H1 (cell line): ENCODE data around the gene NOSIP. TPM values are rescaled to one million over a fixed set of nuclear protein-coding genes. Genes with fewer than 3 reads are reported as not detected.

Experiments used
- CTCF ChIA-PET: fragments of 300-600 bp; sonication (Branson Sonifier 250); formaldehyde crosslinking; loops from one replicate; lab custom pipeline; 2021; ENCODE audit not compliant: partially characterized antibody; lab: Charles Lee
- POLR2A ChIA-PET: fragments of 300-600 bp; sonication (Branson Sonifier 250); formaldehyde crosslinking; loops from one replicate; lab custom pipeline; 2021; ENCODE audit warnings: inconsistent platforms; ENCODE audit not compliant: partially characterized antibody; lab: Charles Lee
- DNase-seq, 2 experiments: peaks; one replicate each; pipeline versions ENCODE4 v3.0.0 to v3.0.0-alpha.2; 2010 to 2022; ENCODE audit warnings: low spot score in 2 of 2, low read depth in 1 of 2, mixed read lengths in 1 of 2
- FAIRE-seq: peaks from 2 replicates; lab custom pipeline; 2011; peaks lifted over from hg19 to GRCh38; lab: Jason Lieb, UNC
- H2AFZ ChIP-seq: 2 replicates; pipeline ENCODE4 v1.8.1; 2012; ENCODE audit warnings: low read length, inconsistent platforms
- H2AK5ac ChIP-seq: 2 replicates; pipeline ENCODE4 v1.6.1; 2013; ENCODE audit warnings: low read depth, low read length
- H2BK120ac ChIP-seq: replicated peaks from 2 replicates; pipeline ENCODE3; 2013; ENCODE audit warnings: low read depth, low read length, inconsistent platforms
- H2BK12ac ChIP-seq: 2 replicates; pipeline ENCODE4 v1.6.1; 2013; ENCODE audit warnings: low read depth, low read length
- H2BK15ac ChIP-seq: 2 replicates; pipeline ENCODE4 v1.6.1; 2013; ENCODE audit warnings: low read length
- H2BK20ac ChIP-seq: 2 replicates; pipeline ENCODE4 v1.6.1; 2013; ENCODE audit warnings: low read length
- H2BK5ac ChIP-seq: 2 replicates; pipeline ENCODE4 v1.6.1; 2013; ENCODE audit warnings: low read depth, low read length
- H3K14ac ChIP-seq: 2 replicates; pipeline ENCODE4 v1.6.1; 2013; ENCODE audit warnings: inconsistent platforms; ENCODE audit not compliant: insufficient read length
- H3K18ac ChIP-seq: 2 replicates; pipeline ENCODE4 v1.6.1; 2013; ENCODE audit warnings: low read length; ENCODE audit errors: extremely low read depth
- H3K23ac ChIP-seq: 2 replicates; pipeline ENCODE4 v1.6.1; 2013; ENCODE audit warnings: inconsistent platforms; ENCODE audit not compliant: insufficient read length
- H3K23me2 ChIP-seq: 2 replicates; pipeline ENCODE4 v1.6.1; 2013; ENCODE audit warnings: low read depth, low read length
- H3K27ac ChIP-seq: 2 replicates; pipeline ENCODE4 v1.6.1; 2011; ENCODE audit warnings: low read depth, low read length, inconsistent platforms
- H3K27me3 ChIP-seq, 4 experiments: replicated peaks in 1 of 4; 1 replicate in 1 of 4; 2 replicates in 3 of 4; pipeline versions ENCODE4 v1.6.1 to v1.8.1; 2011 to 2013; ENCODE audit warnings: low read length in 3 of 4, mild to moderate bottlenecking in 3 of 4, inconsistent platforms in 2 of 4, mixed read lengths in 2 of 4, moderate library complexity in 1 of 4; ENCODE audit not compliant: control insufficient read depth in 3 of 4, insufficient read depth in 3 of 4; ENCODE audit errors: extremely low read depth in 1 of 4
- H3K36me3 ChIP-seq, 4 experiments: 2 replicates each; pipeline versions ENCODE4 v1.6.1 to v1.8.1; 2011 to 2013; ENCODE audit warnings: mild to moderate bottlenecking in 4 of 4, low read length in 3 of 4, moderate library complexity in 2 of 4, control low read depth in 1 of 4, inconsistent platforms in 1 of 4; ENCODE audit not compliant: insufficient read depth in 4 of 4, control insufficient read depth in 2 of 4
- H3K4ac ChIP-seq: replicated peaks from 2 replicates; pipeline ENCODE3; 2013; ENCODE audit warnings: low read length, low read depth, mixed read lengths, inconsistent platforms; ENCODE audit not compliant: insufficient read length
- H3K4me1 ChIP-seq, 4 experiments: replicated peaks in 1 of 4; 1 replicate in 1 of 4; 2 replicates in 3 of 4; pipeline versions ENCODE4 v1.6.1 to v1.8.1; 2011 to 2013; ENCODE audit warnings: low read length in 3 of 4, inconsistent platforms in 2 of 4, mixed read lengths in 1 of 4; ENCODE audit not compliant: insufficient read depth in 4 of 4, control insufficient read depth in 3 of 4
- H3K4me2 ChIP-seq, 2 experiments: 2 replicates each; pipeline versions ENCODE4 v1.6.1 to v1.8.1; 2011 to 2013; ENCODE audit warnings: low read depth in 2 of 2, low read length in 2 of 2, control low read depth in 1 of 2, inconsistent platforms in 1 of 2, mild to moderate bottlenecking in 1 of 2; ENCODE audit not compliant: insufficient read depth in 1 of 2
- H3K4me3 ChIP-seq, 4 experiments: fragments of 200-600, 300-600 bp in 1 of 4; sonication (generic), shearing (Covaris generic), sonication (Bioruptor Twin) in 1 of 4; 2 replicates each; pipeline versions ENCODE4 v1.5.1 to v1.8.1; 2011 to 2016; ENCODE audit warnings: low read length in 4 of 4, low read depth in 3 of 4, control low read depth in 2 of 4, inconsistent platforms in 2 of 4, mild to moderate bottlenecking in 2 of 4, mixed read lengths in 1 of 4, moderate library complexity in 1 of 4; ENCODE audit not compliant: insufficient read depth in 2 of 4; ENCODE audit errors: extremely low read depth in 1 of 4
- H3K56ac ChIP-seq: replicated peaks from 2 replicates; pipeline ENCODE3; 2013; ENCODE audit warnings: low read depth, mild to moderate bottlenecking, mixed read lengths, low read length, inconsistent platforms; ENCODE audit not compliant: insufficient read length
- H3K79me1 ChIP-seq: 2 replicates; pipeline ENCODE4 v1.6.1; 2013; ENCODE audit warnings: low read depth, low read length, control low read depth
- H3K79me2 ChIP-seq, 2 experiments: 2 replicates each; pipeline versions ENCODE4 v1.6.1 to v1.8.1; 2012 to 2013; ENCODE audit warnings: low read length in 2 of 2, mild to moderate bottlenecking in 2 of 2, inconsistent platforms in 1 of 2; ENCODE audit not compliant: insufficient read depth in 2 of 2, control insufficient read depth in 1 of 2
- H3K9ac ChIP-seq, 4 experiments: replicated peaks in 1 of 4; 1 replicate in 1 of 4; 2 replicates in 3 of 4; pipeline versions ENCODE4 v1.6.1 to v1.8.1; 2011 to 2013; ENCODE audit warnings: low read depth in 3 of 4, low read length in 3 of 4, control low read depth in 2 of 4, mild to moderate bottlenecking in 2 of 4, moderate library complexity in 2 of 4, inconsistent platforms in 1 of 4; ENCODE audit errors: extremely low read depth in 1 of 4
- H3K9me3 ChIP-seq, 2 experiments: 2 replicates each; pipeline versions ENCODE4 v1.6.1 to v1.8.1; 2012 to 2013; ENCODE audit warnings: mild to moderate bottlenecking in 2 of 2, moderate library complexity in 2 of 2, control low read depth in 1 of 2, inconsistent platforms in 1 of 2, low read depth in 1 of 2, low read length in 1 of 2, mixed read lengths in 1 of 2; ENCODE audit not compliant: insufficient read depth in 2 of 2
- H4K20me1 ChIP-seq, 2 experiments: replicated peaks in 1 of 2; 2 replicates each; pipeline versions ENCODE3 to v1.8.1; 2011 to 2013; ENCODE audit warnings: inconsistent platforms in 2 of 2, low read length in 2 of 2, mild to moderate bottlenecking in 1 of 2; ENCODE audit not compliant: insufficient read depth in 2 of 2, control insufficient read depth in 1 of 2
- H4K5ac ChIP-seq: 2 replicates; pipeline ENCODE4 v1.6.1; 2013; ENCODE audit warnings: low read length, low read depth, mixed read lengths, inconsistent platforms; ENCODE audit not compliant: insufficient read length
- H4K8ac ChIP-seq: 2 replicates; pipeline ENCODE4 v1.8.0; 2013; ENCODE audit warnings: mild to moderate bottlenecking, moderate library complexity, low read length, inconsistent platforms; ENCODE audit not compliant: insufficient read depth; ENCODE audit errors: extremely low read depth
- H4K91ac ChIP-seq: replicated peaks from 2 replicates; pipeline ENCODE3; 2013; ENCODE audit warnings: low read length, mixed read lengths, inconsistent platforms; ENCODE audit not compliant: insufficient read length
- CEBPB ChIP-seq: IDR thresholded peaks from 2 replicates; pipeline ENCODE4 v1.6.1; 2012; ENCODE audit warnings: low read depth, low read length
- CREB1 ChIP-seq: IDR thresholded peaks from 2 replicates; pipeline ENCODE4 v1.6.1; 2012; ENCODE audit warnings: inconsistent platforms
- EZH2 ChIP-seq: fragments of 200-600 bp; sonication (generic); IDR thresholded peaks from 2 replicates; pipeline ENCODE4 v1.7.1; 2012; ENCODE audit warnings: low read depth, mild to moderate bottlenecking, moderate library complexity, low read length, inconsistent platforms; ENCODE audit not compliant: severe bottlenecking
- POU5F1 ChIP-seq: IDR thresholded peaks from 2 replicates; pipeline ENCODE4 v1.6.1; 2011; ENCODE audit warnings: low read depth, mild to moderate bottlenecking, low read length, moderate library complexity
- TAF7 ChIP-seq: optimal IDR thresholded peaks from 2 replicates; pipeline ENCODE3; 2011; ENCODE audit warnings: low read depth, mild to moderate bottlenecking, inconsistent platforms, low read length, moderate library complexity, borderline replicate concordance
- YY1 ChIP-seq: IDR thresholded peaks from 2 replicates; pipeline ENCODE4 v1.6.1; 2011; ENCODE audit warnings: low read depth, mild to moderate bottlenecking, low read length
- WGBS, 2 experiments: shearing (Covaris generic) in 1 of 2; methylation state at CpG; one replicate each; pipeline versions ENCODE4 v1.1.6 to v1.1.7; 2013 to 2015; ENCODE audit warnings: low lambda C conversion rate in 2 of 2, mixed read lengths in 2 of 2, inconsistent platforms in 1 of 2, low coverage in 1 of 2, missing lambda C conversion rate in 1 of 2; ENCODE audit not compliant: insufficient replicate concordance in 2 of 2, insufficient coverage in 1 of 2, insufficient read length in 1 of 2; ENCODE audit errors: extremely low coverage in 1 of 2, missing lambda C conversion rate in 1 of 2; 5-methylcytosine and 5-hydroxymethylcytosine counted together
- polyA plus RNA-seq, 7 experiments: library from polyadenylated mRNA; depleted of rRNA in 3 of 7; stranded (reverse) in 5 of 7; unstranded in 2 of 7; fragments of >200 nt in 5 of 7; fragments of 200-250 nt in 2 of 7; gene quantifications; 1 replicate in 5 of 7; 2 replicates in 1 of 7; 4 replicates in 1 of 7; pipeline versions ENCODE4 v1.2.1 to v1.2.3, GENCODE V29; 2011 to 2013; ENCODE audit warnings: missing spikeins in 2 of 7, mixed read lengths in 2 of 7
- total RNA-seq: library from RNA; stranded (reverse); fragmentation: NEBNext Ultra II Directional; extraction: Animal tissue kit (Norgen Biotek cat#: 25700); gene quantifications from 2 replicates; pipeline ENCODE4 v1.2.1, GENCODE V29; 2021
- TF ChIP-seq, protein P1 (sequence below), 3 experiments: IDR thresholded peaks; 1 replicate in 2 of 3; 2 replicates in 1 of 3; pipeline versions ENCODE4 v1.5.1 to v1.6.1; 2011; ENCODE audit warnings: low read length in 3 of 3, mild to moderate bottlenecking in 3 of 3, inconsistent platforms in 2 of 3, low read depth in 1 of 3, moderate library complexity in 1 of 3; ENCODE audit not compliant: insufficient read depth in 1 of 3; ENCODE audit errors: control extremely low read depth in 1 of 3

Gene NOSIP
- total and polyA plus RNA-seq, 2 of the 8 experiments (the other 6 are each of a cell fraction or from before 2014, with no cell fraction given) = 85.1 to 192 TPM

DNA sequence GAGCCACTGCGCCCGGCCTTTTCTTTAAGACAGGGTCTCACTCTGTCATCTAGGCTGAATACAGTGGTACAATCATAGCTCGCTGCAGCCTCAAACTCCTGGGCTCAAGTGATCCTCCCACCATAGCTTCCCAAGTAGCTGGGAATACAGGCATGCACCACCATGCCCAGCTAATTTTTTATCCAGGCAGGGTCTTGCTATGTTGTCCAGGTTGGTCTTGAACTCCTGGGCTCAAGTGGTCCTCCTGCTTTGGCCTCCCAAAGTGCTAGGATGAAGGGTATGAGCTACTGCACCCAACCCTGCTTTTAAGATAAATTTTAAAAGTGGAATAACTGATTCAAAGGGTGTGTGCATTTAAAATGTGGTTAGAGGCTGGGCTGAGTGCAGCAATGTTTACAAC, 14.1 kb downstream of the NOSIP start:
- DNase-seq = no peak
- H3K23ac ChIP-seq = no peak overlapping the region
- 100% methylated on average over 3 of the region's 3 CpGs; no CpG with 5 or more reads in 1 of the 2 experiments for WGBS, 2 experiments
- TF ChIP-seq, protein P1, sequence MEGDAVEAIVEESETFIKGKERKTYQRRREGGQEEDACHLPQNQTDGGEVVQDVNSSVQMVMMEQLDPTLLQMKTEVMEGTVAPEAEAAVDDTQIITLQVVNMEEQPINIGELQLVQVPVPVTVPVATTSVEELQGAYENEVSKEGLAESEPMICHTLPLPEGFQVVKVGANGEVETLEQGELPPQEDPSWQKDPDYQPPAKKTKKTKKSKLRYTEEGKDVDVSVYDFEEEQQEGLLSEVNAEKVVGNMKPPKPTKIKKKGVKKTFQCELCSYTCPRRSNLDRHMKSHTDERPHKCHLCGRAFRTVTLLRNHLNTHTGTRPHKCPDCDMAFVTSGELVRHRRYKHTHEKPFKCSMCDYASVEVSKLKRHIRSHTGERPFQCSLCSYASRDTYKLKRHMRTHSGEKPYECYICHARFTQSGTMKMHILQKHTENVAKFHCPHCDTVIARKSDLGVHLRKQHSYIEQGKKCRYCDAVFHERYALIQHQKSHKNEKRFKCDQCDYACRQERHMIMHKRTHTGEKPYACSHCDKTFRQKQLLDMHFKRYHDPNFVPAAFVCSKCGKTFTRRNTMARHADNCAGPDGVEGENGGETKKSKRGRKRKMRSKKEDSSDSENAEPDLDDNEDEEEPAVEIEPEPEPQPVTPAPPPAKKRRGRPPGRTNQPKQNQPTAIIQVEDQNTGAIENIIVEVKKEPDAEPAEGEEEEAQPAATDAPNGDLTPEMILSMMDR (IDR thresholded peaks at IDR 0.05; ENCODE audit: control extremely low read depth in 1 of 3, insufficient read depth in 1 of 3, low read depth in 1 of 3, low read length in 3 of 3) = no peak
- TF ChIP-seq CREB1 (no peak), YY1 (no peak), TAF7 (no peak), EZH2 (no peak), POU5F1 (no peak), CEBPB (no peak)
- no peak overlapping the region for H3K27ac ChIP-seq
- H3K18ac ChIP-seq = no peak overlapping the region
- H3K4me2 ChIP-seq = no peak overlapping the region
- H3K27me3 ChIP-seq = no peaks in the 10 kb centered on the region
- H4K20me1 ChIP-seq = peaks cover under 1 to 7% of the 10 kb centered on the region in 2 experiments
- no peak overlapping the region for H3K56ac ChIP-seq
- ChIA-PET CTCF (interaction anchor here (0.9 to 1.4 kb wide), 6 partner anchors 12 to 106 kb away, joined by 3 to 6 read pairs (median 4); no protein-coding TSS in a partner anchor), POLR2A (interaction anchor here (0.6 to 2.6 kb wide), 2 partner anchors 9 to 29 kb away, joined by 3 to 15 read pairs; no protein-coding TSS in a partner anchor)
- no peak overlapping the region for H2BK15ac ChIP-seq
- H3K9ac ChIP-seq = no peak overlapping the region
- no peak overlapping the region for H2AK5ac ChIP-seq
- H3K4me3 ChIP-seq = no peak overlapping the region
- H3K23me2 ChIP-seq = no peaks in the 10 kb centered on the region
- H3K79me1 ChIP-seq = peaks cover under 1% of the 10 kb centered on the region; the same call in 1 of the 2 replicates
- no peak overlapping the region for H2BK120ac ChIP-seq
- no peak overlapping the region for H2AFZ ChIP-seq
- no peak overlapping the region for H3K4ac ChIP-seq
- no peak overlapping the region for H4K91ac ChIP-seq
- peaks cover 0 to 31% of the 10 kb centered on the region in 2 experiments; a peak in 3 of 4 replicates for H3K79me2 ChIP-seq
- no peak overlapping the region for H2BK20ac ChIP-seq
- H3K4me1 ChIP-seq = peaks cover 2 to 5% (median 4%) of the 10 kb centered on the region in 4 experiments; a peak in 5 of 7 replicates
- H4K8ac ChIP-seq = no peak overlapping the region
- no peaks in the 10 kb centered on the region for H3K9me3 ChIP-seq
- no peak overlapping the region for H4K5ac ChIP-seq
- no peak overlapping the region for H3K14ac ChIP-seq
- H3K36me3 ChIP-seq = no peaks in the 10 kb centered on the region; a peak in 1 of 8 replicates
- no peak overlapping the region for H2BK12ac ChIP-seq
- no peak for FAIRE-seq
- H2BK5ac ChIP-seq = no peak overlapping the region
